Measurements from ENCODE around the gene CTNND2. TPM values are rescaled to one million over a fixed set of nuclear protein-coding genes. Genes with fewer than 3 reads are reported as not detected.

CTNND2 gene
- total and polyA plus RNA-seq, 10 of the 15 experiments (the other 5 are each of a cell fraction or from before 2014, with no cell fraction given): 0.02 to 0.16 (median 0.04) TPM; not detected in 7

DNA sequence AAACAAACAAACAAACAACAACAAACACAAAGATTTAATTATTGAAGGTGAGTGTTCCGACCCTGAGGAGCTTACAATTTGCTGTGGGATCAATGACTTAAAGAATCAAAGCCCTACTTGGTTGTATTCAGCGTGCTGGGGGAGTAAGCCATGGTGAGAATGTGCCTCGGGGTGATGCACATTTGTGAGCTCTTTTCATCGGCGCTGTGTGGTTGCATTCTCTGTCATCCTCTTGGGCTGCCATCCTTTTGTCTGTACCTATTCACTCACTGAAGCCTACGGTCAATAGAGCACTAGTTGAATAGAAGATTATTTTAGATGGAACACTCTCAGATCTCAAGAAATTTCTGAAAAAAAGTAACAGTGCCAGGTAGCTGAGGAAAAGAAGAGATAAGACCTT is 203.9 kb downstream of the CTNND2 start (continued):
- no peak for TF ChIP-seq KAT2A (conservative IDR thresholded peaks at IDR 0.05; ENCODE audit: control insufficient read depth, low read depth, low read length)
- TF ChIP-seq, protein P1, sequence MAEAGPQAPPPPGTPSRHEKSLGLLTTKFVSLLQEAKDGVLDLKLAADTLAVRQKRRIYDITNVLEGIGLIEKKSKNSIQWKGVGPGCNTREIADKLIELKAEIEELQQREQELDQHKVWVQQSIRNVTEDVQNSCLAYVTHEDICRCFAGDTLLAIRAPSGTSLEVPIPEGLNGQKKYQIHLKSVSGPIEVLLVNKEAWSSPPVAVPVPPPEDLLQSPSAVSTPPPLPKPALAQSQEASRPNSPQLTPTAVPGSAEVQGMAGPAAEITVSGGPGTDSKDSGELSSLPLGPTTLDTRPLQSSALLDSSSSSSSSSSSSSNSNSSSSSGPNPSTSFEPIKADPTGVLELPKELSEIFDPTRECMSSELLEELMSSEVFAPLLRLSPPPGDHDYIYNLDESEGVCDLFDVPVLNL (IDR thresholded peaks at IDR 0.05; ENCODE audit: low read depth, low read length): no peak
- TF ChIP-seq ASH2L (IDR thresholded peaks at IDR 0.05; ENCODE audit: borderline replicate concordance, low read depth): no peak
- TF ChIP-seq MTA2 (IDR thresholded peaks at IDR 0.05; ENCODE audit: low read depth): no peak

DNA sequence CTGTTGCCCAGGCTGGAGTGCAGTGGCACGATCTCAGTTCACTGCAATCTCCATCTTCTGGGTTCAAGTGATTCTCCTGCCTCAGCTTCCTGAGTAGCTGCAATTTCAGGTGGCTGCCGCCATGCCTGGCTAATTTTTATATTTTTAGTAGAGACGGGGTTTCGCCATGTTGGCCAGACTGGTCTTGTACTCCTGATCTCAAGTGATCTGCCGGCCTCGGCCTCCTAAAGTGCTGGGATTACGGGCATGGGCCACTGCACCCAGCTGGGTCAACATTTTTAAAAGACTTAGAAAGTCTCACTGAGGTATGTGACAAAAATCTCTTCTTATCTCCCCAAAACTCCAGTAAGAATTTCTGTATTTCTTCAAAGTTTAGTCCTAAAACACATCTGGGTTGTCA is 211.6 kb downstream of the CTNND2 start:
- ChIA-PET CTCF (no interaction called here), SMC1A (ENCODE audit: uncharacterized antibody, unreplicated experiment) (no interaction called here), POLR2A (no interaction called here), RAD21 (ENCODE audit: unreplicated experiment) (no interaction called here)
- Histone ChIP-seq H3K9me3 (replicated peaks; ENCODE audit: control insufficient read depth, insufficient read depth, low read length) (no peaks in the 10 kb centered on the region), H3K4me2 (ENCODE audit: control insufficient read depth, insufficient read depth) (no peak overlapping the region), H4K20me1 (ENCODE audit: control insufficient read depth, insufficient read depth) (no peaks in the 10 kb centered on the region), H3K79me2 (ENCODE audit: control insufficient read depth, insufficient read depth, low read length) (no peaks in the 10 kb centered on the region), H3K4me3 (no peak overlapping the region), H3K27me3 (replicated peaks in 1 of 2; ENCODE audit: control insufficient read depth in 2 of 2, insufficient read depth in 2 of 2, low read length in 1 of 2) (no peaks in the 10 kb centered on the region), H3K9ac (ENCODE audit: control insufficient read depth, insufficient read depth, low read length) (no peak overlapping the region), H3K27ac (ENCODE audit: control insufficient read depth, insufficient read depth) (no peak overlapping the region), H3K4me1 (ENCODE audit: control insufficient read depth, insufficient read depth, low read length) (no peaks in the 10 kb centered on the region), H3K36me3 (ENCODE audit: control insufficient read depth in 2 of 2, insufficient read depth in 2 of 2, low read length in 1 of 2) (no peaks in the 10 kb centered on the region), H2AFZ (ENCODE audit: control insufficient read depth, low read depth, low read length) (no peak overlapping the region)
- intact Hi-C loops (cut with micrococcal nuclease; ENCODE audit: unreplicated experiment): no loop called here
- in situ Hi-C loops (cut with MboI): no loop called here
- 29% methylated on average over 6 of the region's 7 CpGs for WGBS (ENCODE audit: insufficient coverage, insufficient replicate concordance, low lambda C conversion rate, missing lambda C conversion rate)
- no TSS peak for BruUV-seq (replicated peaks)
- ATAC-seq: no peak
- no peak for DNase-seq (ENCODE audit: low read depth, low spot score)
- no peak for FAIRE-seq
- TF ChIP-seq CREB1 (IDR thresholded peaks at IDR 0.05; ENCODE audit: low read depth): no peak
- TF ChIP-seq IRF3 (IDR thresholded peaks at IDR 0.05): no peak
- TF ChIP-seq, protein P1 (IDR thresholded peaks at IDR 0.05; ENCODE audit: low read depth, low read length): no peak
- no peak for TF ChIP-seq EED (IDR thresholded peaks at IDR 0.05; ENCODE audit: low read depth)
- TF ChIP-seq PAX5 (IDR thresholded peaks at IDR 0.05; ENCODE audit: borderline replicate concordance, low read depth, low read length): no peak
- no peak for TF ChIP-seq RELB (IDR thresholded peaks at IDR 0.05; ENCODE audit: low read depth)
- no peak for TF ChIP-seq FOXM1 (IDR thresholded peaks at IDR 0.05; ENCODE audit: low read depth, low read length)
- TF ChIP-seq TCF7 (IDR thresholded peaks at IDR 0.05; ENCODE audit: borderline replicate concordance): no peak
- TF ChIP-seq TBL1XR1 (IDR thresholded peaks at IDR 0.05; ENCODE audit: low read depth, low read length): no peak
- TF ChIP-seq RBBP5 (conservative IDR thresholded peaks at IDR 0.05): no peak
- no peak for TF ChIP-seq EZH2 (IDR thresholded peaks at IDR 0.05; ENCODE audit: borderline replicate concordance, control insufficient read depth, low read depth, low read length)

Measured in GM12878 (cell line).